Activated CD4-positive, CD25-positive, alpha-beta regulatory T cell treated with anti-CD3 and anti-CD28 coated beads, Interleukin-2, amount 50 U/mL, for 24 hours (primary cell): Measurements from ENCODE around the gene LDLRAD4.
A peak's percentile ranks its signal among the peaks of the same experiment; 100 is the strongest.

Experiments used
- ATAC-seq, 2 donors: fragments of 150-1000 bp; cut with Tn5 transposase; one replicate each; pipeline ENCODE4 v1.10.0; 2021; ENCODE audit warnings: mild to moderate bottlenecking in 1 of 2, moderate library complexity in 1 of 2

LDLRAD4 gene

DNA sequence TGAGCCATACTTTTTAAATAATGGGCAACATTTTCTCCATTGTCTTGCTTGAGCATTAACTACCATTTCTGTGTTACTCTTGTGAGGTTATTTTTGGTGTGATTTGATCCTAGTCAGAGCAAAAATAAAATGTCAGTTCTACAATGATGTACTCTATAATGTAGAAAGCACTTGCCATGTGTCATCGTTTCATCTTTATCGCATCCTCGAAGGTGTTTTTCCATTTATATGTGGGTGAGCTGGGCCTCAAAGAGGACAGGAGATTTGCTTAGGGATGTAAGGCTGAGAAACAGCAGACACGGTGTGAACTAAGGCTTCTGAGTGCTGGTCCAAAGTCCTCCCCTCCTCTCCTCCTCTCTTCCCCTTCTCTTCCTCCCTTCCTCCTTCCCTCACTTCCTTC, 308.0 kb downstream of the LDLRAD4 start:
- no peak for ATAC-seq

GRCh38 chr18:13527256-13527655, 308.7 kb downstream of the LDLRAD4 start:
- no peak for ATAC-seq

- ATAC-seq: no peak
Observed at GRCh38 chr18:13527730-13528129, 309.2 kb downstream of the LDLRAD4 start.

- ATAC-seq: no peak
Observed at GRCh38 chr18:13528739-13529392, 310.3 kb downstream of the LDLRAD4 start.

DNA sequence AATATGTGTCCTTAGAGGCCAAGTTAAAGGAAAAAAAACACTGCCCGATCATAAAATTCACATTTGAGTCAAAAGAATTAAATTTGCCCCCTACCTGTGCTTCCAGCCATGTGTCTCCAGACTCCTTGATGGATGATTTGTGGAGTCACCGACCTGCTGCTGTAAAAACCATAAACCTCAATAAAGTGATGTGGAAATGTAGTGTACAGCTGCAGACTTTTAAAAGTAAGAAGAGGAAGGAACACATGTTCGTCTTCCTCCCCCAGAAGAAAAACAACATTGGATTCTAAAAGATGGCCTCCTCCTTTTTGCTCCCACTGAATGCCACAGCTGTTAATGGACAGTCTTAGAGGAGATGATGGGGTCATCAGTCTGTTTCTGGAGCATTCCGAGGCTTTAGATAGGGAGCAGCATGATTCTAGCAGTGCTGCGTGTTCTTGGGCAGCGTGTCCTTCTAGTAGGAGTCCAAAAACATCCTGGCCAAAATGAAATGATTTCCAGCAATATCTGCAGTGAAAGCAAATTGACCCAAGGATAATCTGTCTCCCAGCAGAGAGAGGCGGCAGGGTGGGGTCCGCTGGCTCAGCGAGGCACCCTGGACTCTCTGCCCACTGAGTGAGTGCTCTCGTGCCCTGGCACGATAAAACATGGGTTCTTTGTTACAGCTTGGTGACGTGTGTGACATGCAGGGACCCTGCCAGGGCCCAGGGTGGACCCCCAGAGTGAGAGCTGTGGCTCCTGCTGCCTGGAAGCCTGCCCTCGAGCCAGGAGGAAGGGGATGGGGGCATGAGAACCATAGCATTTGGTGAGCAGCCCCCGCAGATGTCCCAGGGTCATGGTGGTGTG, 311.7 kb downstream of the LDLRAD4 start:
- no peak for ATAC-seq

DNA sequence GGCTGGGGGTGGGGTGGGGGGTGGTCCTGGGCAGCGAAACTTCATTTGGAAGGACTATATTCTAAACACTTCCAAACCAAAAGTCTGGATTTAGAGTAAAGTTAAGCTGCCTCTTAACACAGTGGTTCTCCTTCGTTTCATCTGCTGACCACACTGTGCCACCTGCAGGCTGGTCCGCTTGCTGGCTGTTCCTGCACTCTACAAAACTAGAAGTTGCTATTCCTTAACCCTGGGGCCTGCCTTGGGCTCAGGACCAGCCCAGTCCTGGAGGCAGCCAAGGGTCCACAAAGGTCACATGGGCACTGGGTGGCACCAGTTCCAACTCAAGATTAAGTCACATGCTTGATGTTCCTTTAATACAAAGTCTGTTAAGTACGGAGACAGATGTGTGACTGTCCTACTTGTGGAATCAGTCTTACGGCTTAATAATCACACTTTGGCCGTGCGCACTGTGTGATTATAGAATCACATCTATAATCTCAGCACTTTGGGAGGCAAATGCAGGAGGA, 312.4 kb downstream of the LDLRAD4 start:
- no peak for ATAC-seq

- ATAC-seq: no peak
Observed at GRCh38 chr18:13531681-13532325, 313.2 kb downstream of the LDLRAD4 start.

DNA sequence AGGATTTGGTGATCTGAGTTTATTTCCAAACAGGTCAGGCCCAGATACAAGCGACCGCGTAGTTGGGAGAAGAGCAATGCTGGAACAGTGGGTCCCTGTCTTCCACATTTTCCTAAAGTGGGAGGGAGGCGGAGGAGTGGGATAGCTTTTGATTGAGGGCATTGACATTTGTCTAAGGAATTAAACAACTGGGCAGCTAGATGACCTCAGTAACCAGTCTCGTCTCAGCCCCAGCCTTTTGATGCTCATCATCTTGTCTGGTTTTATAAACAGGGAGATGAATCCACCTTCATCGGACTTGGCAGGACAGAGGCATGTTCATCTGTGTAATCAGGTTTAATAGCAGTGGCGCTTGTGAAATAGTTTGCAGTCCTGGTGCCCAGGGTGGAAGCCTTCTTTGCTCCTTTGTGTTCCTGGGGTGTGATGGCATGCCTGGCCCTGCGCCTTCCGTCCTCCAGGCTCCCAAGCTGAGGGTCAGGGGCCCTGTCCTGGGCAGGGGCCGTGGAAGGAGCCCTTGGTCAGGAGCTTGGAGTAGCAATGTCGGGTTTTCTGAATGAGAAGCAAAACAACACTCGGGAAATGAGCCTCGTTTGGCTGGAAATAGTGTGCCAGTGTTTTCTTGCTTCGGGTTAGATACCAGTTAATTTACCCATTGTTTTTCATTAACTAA, 314.0 kb downstream of the LDLRAD4 start:
- ATAC-seq: no peak

DNA sequence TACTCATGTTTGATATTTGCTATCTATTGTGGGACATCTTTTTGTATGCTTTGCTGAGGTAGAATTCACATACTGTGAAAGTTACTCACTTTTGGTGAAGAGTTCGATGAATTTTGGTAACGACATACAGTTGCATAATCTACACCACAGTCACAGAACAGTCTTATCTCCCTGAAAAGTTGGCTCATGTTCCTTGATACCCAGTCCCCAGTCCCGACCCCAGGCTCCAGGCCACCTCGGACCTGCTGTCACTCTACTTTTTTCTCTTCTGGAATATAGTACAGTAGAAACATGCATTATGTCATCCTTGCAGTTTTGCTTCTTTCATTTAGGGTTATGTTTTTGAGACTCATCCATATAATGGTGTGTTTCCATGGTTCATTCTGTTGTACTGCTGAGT, 316.1 kb downstream of the LDLRAD4 start:
- ATAC-seq: no peak

DNA sequence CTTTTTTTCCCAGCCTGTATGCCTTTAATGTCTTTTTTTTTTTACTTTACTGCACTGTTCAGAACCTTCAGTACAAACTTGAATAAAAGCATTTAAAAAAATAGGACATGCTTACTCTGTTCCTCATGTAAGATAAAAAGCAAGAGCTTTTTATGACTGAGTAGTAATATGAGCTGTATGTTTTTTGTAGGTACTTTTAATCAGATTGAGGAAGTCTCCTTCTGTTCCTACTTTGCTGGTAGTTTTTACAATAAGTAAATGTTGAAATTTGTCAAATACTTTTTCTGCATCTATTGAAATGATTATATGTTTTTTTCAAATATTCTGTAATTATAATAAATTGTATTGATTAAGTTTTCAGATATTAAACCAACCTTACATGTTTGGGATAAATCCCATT, 318.0 kb downstream of the LDLRAD4 start:
- no peak for ATAC-seq

DNA sequence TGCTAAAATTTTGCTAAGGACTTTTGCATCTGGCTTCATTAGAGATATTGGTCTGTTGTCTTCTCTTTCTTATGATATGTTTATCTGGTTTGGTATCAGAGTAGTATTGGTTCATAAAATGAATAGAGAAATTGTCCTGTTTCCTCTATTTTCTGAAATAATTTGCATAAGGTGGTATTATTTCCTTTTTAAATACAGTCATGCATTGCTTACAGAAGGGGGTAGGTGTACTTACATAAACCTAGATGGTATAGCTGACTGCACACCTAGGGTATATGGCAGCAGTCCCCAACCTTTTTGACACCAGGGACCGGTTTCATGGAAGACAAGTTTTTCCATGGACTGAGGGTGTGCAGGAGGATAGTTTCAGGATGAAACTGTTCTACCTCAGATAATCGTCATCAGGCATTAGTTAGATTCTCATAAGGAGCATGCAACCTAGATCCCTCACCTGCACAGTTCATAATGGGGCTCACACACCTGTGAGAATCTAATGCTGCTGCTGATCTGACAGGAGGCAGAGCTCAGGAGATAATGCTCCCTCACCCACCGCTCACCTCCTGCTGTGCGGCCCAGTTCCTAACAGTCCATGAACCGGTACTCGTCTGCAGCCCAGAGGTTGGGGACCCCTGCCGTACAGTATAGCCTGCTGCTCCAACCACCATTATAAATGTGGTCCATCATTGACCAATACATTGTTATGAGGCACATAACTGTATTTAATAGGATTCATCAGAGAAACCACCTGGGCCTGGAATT, 318.6 kb downstream of the LDLRAD4 start:
- peak in 1 of 2 donors; percentile 48 for ATAC-seq

GRCh38 chr18:13538630-13539029, 320.1 kb downstream of the LDLRAD4 start:
- ATAC-seq: peak in 1 of 2 donors; percentile 15

DNA sequence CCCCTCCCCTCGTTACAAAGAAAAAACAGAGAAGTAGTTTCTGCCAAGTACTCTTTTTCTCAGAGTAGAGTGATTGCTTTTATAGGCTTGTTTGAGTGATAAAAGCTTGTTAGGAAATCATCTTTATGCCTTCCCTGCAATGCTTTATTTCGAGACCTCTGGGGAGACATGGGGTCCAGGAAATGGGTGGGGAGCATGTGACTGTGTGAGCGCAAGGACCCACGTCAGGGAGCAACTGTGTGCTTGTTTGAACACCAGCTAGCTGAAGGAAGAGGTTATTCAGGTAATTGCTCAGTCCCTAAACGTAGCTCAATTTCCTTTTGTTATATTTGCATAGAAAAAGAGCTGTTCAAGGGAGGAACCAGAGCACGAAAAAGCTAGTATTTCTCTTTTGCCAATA, 320.5 kb downstream of the LDLRAD4 start:
- peak in 1 of 2 donors; percentile 55 for ATAC-seq

GRCh38 chr18:13539843-13540476, 321.4 kb downstream of the LDLRAD4 start:
- no peak for ATAC-seq

GRCh38 chr18:13540477-13541182, 322.1 kb downstream of the LDLRAD4 start:
- ATAC-seq: peak; percentile 19 to 39

- ATAC-seq: no peak
Observed at GRCh38 chr18:13541621-13542519, 323.3 kb downstream of the LDLRAD4 start.

- ATAC-seq: no peak
Observed at GRCh38 chr18:13542520-13542847, 323.9 kb downstream of the LDLRAD4 start.

DNA sequence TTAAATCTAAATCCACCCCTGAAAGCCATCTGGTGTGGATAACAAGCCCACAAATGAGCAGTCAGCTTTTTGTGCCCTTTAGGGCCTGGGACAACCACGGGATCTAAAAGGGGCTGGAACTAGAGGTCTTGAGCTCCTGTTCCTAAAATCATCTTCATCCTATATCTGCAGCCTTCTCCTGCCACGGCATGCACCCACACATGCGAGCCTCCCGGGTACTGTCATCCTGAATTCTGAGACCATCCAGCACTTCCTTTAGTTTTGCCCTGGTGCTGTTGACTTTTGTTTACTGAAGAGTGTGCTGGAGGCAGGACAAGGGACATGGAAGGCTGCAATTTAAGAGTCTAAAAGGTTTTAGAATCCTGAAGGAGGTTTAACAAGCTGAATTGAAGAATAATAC, 324.6 kb downstream of the LDLRAD4 start:
- ATAC-seq: no peak

DNA sequence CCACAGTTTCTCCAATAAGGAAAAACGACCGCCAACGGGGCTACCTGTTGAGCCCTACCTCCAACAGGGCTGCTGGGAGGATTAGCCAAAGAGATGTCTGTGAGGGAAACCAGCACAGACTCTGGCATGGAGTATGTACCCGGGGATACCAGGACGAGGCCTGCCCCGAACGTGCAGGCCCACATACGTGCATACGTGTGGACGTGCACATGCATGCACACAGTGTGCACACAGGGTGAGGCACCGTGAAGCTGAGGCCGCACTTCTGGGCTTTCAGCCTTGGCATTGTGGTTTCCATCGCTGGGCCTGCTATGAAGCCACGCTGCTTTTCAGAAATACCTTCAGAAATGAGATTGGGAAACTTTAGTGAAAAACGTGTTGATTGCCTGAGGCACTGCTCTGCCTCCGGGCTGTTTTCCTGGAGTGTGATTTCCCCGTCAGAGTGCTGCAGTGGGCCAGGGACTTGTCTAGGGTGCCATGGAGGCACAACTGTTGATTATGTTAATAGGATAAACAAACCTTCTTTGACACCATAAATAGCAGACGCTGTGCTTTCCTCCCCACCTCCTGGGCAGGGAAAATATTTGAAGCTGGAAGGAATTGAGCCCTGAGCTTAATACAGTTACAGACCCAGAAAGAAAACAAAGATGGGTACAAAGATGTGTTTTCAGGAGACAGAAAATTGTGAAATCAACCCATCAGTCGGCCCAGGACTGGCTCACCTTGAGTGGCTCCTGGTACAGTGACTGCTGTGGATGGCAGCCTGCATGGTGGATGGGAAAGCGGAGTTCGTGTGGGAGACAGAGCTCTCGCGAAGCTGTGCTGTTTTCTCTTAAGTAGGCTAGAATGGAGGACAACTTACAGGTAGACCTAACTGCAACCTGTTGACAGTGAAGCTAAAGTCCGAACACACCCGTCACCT, 325.5 kb downstream of the LDLRAD4 start:
- no peak for ATAC-seq
